HUES6 (cell line): ENCODE data around the gene NFATC1.

Experiments
- H3K27ac ChIP-seq: 2 replicates; pipeline ENCODE4 v1.7.0; 2013; ENCODE audit warnings: low read depth, mild to moderate bottlenecking, low read length, inconsistent platforms
- H3K27me3 ChIP-seq: 2 replicates; pipeline ENCODE4 v1.6.1; 2013; ENCODE audit warnings: low read length; ENCODE audit not compliant: control insufficient read depth, insufficient read depth
- H3K36me3 ChIP-seq: 2 replicates; pipeline ENCODE4 v1.6.1; 2013; ENCODE audit warnings: low read length; ENCODE audit not compliant: control insufficient read depth, insufficient read depth
- H3K4me1 ChIP-seq: 2 replicates; pipeline ENCODE4 v1.6.1; 2013; ENCODE audit warnings: low read length; ENCODE audit not compliant: control insufficient read depth, insufficient read depth
- H3K4me3 ChIP-seq: 2 replicates; pipeline ENCODE4 v1.5.1; 2013; ENCODE audit warnings: low read depth, low read length
- H3K9ac ChIP-seq: one replicate; pipeline ENCODE4 v1.6.1; 2013; ENCODE audit warnings: mild to moderate bottlenecking, low read length
- H3K9me3 ChIP-seq: 2 replicates; pipeline ENCODE4 v1.6.1; 2013; ENCODE audit warnings: low read depth, low read length; ENCODE audit not compliant: control insufficient read depth, insufficient read depth

The NFATC1 gene

GRCh38 chr18:79418642-79419041 lies 22.9 kb downstream of the NFATC1 start:
- no peak overlapping the region for H3K9ac ChIP-seq
- no peak overlapping the region for H3K4me3 ChIP-seq
- no peaks in the 10 kb centered on the region for H3K27me3 ChIP-seq
- H3K9me3 ChIP-seq, result no peaks in the 10 kb centered on the region
- no peaks in the 10 kb centered on the region for H3K4me1 ChIP-seq
- no peak overlapping the region for H3K27ac ChIP-seq
- H3K36me3 ChIP-seq, result peaks cover 10% of the 10 kb centered on the region; the same call in 1 of the 2 replicates

- Histone ChIP-seq H3K4me1 (peaks cover under 1% of the 10 kb centered on the region; the same call in 1 of the 2 replicates), H3K27ac (no peak overlapping the region), H3K27me3 (peaks cover 8% of the 10 kb centered on the region; the same call in 1 of the 2 replicates), H3K9me3 (no peaks in the 10 kb centered on the region), H3K4me3 (no peak overlapping the region), H3K36me3 (peaks cover 4% of the 10 kb centered on the region; the same call in 1 of the 2 replicates), H3K9ac (no peak overlapping the region)
Measured at GRCh38 chr18:79420033-79420745, 24.5 kb downstream of the NFATC1 start.

GRCh38 chr18:79421275-79421857 lies 25.6 kb downstream of the NFATC1 start:
- H3K36me3 ChIP-seq, result peaks cover 4% of the 10 kb centered on the region; the same call in 1 of the 2 replicates
- no peak overlapping the region for H3K9ac ChIP-seq
- H3K27ac ChIP-seq, result no peak overlapping the region
- H3K4me1 ChIP-seq, result peaks cover 7% of the 10 kb centered on the region; the same call in 1 of the 2 replicates
- H3K4me3 ChIP-seq, result no peak overlapping the region
- no peaks in the 10 kb centered on the region for H3K9me3 ChIP-seq
- H3K27me3 ChIP-seq, result peaks cover 8% of the 10 kb centered on the region; the same call in 1 of the 2 replicates

GRCh38 chr18:79422022-79422782 lies 26.5 kb downstream of the NFATC1 start:
- Histone ChIP-seq H3K36me3 (peaks cover 4% of the 10 kb centered on the region; the same call in 1 of the 2 replicates), H3K4me3 (no peak overlapping the region), H3K4me1 (peaks cover 7% of the 10 kb centered on the region; the same call in 1 of the 2 replicates), H3K9me3 (no peaks in the 10 kb centered on the region), H3K9ac (no peak overlapping the region), H3K27ac (no peak overlapping the region), H3K27me3 (peaks cover 8% of the 10 kb centered on the region; the same call in 1 of the 2 replicates)

GRCh38 chr18:79422783-79423165 lies 27.0 kb downstream of the NFATC1 start:
- H3K36me3 ChIP-seq, result peaks cover 4% of the 10 kb centered on the region; the same call in 1 of the 2 replicates
- H3K4me3 ChIP-seq, result no peak overlapping the region
- H3K27me3 ChIP-seq, result peaks cover 8% of the 10 kb centered on the region; the same call in 1 of the 2 replicates
- no peak overlapping the region for H3K9ac ChIP-seq
- H3K27ac ChIP-seq, result no peak overlapping the region
- no peaks in the 10 kb centered on the region for H3K9me3 ChIP-seq
- peaks cover 7% of the 10 kb centered on the region; the same call in 1 of the 2 replicates for H3K4me1 ChIP-seq

GRCh38 chr18:79423211-79424007 lies 27.7 kb downstream of the NFATC1 start:
- Histone ChIP-seq H3K4me1 (peaks cover 7% of the 10 kb centered on the region; the same call in 1 of the 2 replicates), H3K4me3 (no peak overlapping the region), H3K9ac (no peak overlapping the region), H3K27me3 (peaks cover 8% of the 10 kb centered on the region; the same call in 1 of the 2 replicates), H3K27ac (no peak overlapping the region), H3K36me3 (peaks cover 4% of the 10 kb centered on the region; the same call in 1 of the 2 replicates), H3K9me3 (no peaks in the 10 kb centered on the region)

- Histone ChIP-seq H3K9ac (no peak overlapping the region), H3K27ac (no peak overlapping the region), H3K27me3 (peaks cover 8% of the 10 kb centered on the region; the same call in 1 of the 2 replicates), H3K4me3 (no peak overlapping the region), H3K36me3 (peaks cover 4% of the 10 kb centered on the region; the same call in 1 of the 2 replicates), H3K9me3 (no peaks in the 10 kb centered on the region), H3K4me1 (peaks cover 7% of the 10 kb centered on the region; the same call in 1 of the 2 replicates)
Measured at GRCh38 chr18:79424008-79424565, 28.4 kb downstream of the NFATC1 start.

- H3K9me3 ChIP-seq, result no peaks in the 10 kb centered on the region
- H3K36me3 ChIP-seq, result peaks cover 4% of the 10 kb centered on the region; the same call in 1 of the 2 replicates
- no peak overlapping the region for H3K27ac ChIP-seq
- peaks cover 8% of the 10 kb centered on the region; the same call in 1 of the 2 replicates for H3K27me3 ChIP-seq
- no peak overlapping the region for H3K9ac ChIP-seq
- H3K4me3 ChIP-seq, result no peak overlapping the region
- H3K4me1 ChIP-seq, result peaks cover 7% of the 10 kb centered on the region; the same call in 1 of the 2 replicates
Measured at GRCh38 chr18:79424880-79425568, 29.3 kb downstream of the NFATC1 start.

- no peak overlapping the region for H3K4me3 ChIP-seq
- 0 out of 2 replicates have a peak overlapping the region, but pooled peaks have one; percentile 40 for H3K27ac ChIP-seq
- H3K36me3 ChIP-seq, result peaks cover 4% of the 10 kb centered on the region; the same call in 1 of the 2 replicates
- H3K4me1 ChIP-seq, result peaks cover 7% of the 10 kb centered on the region; the same call in 1 of the 2 replicates
- no peak overlapping the region for H3K9ac ChIP-seq
- no peaks in the 10 kb centered on the region for H3K9me3 ChIP-seq
- H3K27me3 ChIP-seq, result peaks cover 8% of the 10 kb centered on the region; the same call in 1 of the 2 replicates
Measured at GRCh38 chr18:79425569-79425886, 29.8 kb downstream of the NFATC1 start.
